ENCODE data around the gene MFSD2A.
"Not testable (repeated sequence)": the region's sequence is repeated elsewhere in the genome, so short reads cannot be mapped to it uniquely, and the experiment has no call there.

DNA sequence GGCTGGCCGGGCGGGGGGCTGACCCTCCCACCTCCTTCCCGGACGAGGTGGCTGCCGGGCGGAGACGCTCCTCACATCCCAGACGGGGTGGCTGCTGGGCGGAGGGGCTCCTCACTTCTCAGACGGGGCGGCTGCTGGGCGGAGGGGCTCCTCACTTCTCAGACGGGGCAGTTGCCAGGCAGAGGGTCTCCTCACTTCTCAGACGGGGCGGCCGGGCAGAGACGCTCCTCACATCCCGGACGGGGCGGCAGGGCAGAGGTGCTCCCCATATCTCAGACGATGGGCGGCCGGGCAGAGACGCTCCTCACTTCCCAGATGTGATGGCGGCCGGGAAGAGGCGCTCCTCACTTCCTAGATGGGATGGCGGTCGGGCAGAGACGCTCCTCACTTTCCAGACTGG, 41.8 kb upstream of the MFSD2A start:
- TF ChIP-seq, protein P1, sequence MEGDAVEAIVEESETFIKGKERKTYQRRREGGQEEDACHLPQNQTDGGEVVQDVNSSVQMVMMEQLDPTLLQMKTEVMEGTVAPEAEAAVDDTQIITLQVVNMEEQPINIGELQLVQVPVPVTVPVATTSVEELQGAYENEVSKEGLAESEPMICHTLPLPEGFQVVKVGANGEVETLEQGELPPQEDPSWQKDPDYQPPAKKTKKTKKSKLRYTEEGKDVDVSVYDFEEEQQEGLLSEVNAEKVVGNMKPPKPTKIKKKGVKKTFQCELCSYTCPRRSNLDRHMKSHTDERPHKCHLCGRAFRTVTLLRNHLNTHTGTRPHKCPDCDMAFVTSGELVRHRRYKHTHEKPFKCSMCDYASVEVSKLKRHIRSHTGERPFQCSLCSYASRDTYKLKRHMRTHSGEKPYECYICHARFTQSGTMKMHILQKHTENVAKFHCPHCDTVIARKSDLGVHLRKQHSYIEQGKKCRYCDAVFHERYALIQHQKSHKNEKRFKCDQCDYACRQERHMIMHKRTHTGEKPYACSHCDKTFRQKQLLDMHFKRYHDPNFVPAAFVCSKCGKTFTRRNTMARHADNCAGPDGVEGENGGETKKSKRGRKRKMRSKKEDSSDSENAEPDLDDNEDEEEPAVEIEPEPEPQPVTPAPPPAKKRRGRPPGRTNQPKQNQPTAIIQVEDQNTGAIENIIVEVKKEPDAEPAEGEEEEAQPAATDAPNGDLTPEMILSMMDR (IDR thresholded peaks at IDR 0.05; ENCODE audit: low read depth, low read length, missing input control), result not testable (repeated sequence)
- not testable (repeated sequence) for TF ChIP-seq YY1, JUND, SP1, RAD21, HNF4G (IDR thresholded peaks at IDR 0.05)
- TF ChIP-seq, protein P2, sequence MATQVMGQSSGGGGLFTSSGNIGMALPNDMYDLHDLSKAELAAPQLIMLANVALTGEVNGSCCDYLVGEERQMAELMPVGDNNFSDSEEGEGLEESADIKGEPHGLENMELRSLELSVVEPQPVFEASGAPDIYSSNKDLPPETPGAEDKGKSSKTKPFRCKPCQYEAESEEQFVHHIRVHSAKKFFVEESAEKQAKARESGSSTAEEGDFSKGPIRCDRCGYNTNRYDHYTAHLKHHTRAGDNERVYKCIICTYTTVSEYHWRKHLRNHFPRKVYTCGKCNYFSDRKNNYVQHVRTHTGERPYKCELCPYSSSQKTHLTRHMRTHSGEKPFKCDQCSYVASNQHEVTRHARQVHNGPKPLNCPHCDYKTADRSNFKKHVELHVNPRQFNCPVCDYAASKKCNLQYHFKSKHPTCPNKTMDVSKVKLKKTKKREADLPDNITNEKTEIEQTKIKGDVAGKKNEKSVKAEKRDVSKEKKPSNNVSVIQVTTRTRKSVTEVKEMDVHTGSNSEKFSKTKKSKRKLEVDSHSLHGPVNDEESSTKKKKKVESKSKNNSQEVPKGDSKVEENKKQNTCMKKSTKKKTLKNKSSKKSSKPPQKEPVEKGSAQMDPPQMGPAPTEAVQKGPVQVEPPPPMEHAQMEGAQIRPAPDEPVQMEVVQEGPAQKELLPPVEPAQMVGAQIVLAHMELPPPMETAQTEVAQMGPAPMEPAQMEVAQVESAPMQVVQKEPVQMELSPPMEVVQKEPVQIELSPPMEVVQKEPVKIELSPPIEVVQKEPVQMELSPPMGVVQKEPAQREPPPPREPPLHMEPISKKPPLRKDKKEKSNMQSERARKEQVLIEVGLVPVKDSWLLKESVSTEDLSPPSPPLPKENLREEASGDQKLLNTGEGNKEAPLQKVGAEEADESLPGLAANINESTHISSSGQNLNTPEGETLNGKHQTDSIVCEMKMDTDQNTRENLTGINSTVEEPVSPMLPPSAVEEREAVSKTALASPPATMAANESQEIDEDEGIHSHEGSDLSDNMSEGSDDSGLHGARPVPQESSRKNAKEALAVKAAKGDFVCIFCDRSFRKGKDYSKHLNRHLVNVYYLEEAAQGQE (IDR thresholded peaks at IDR 0.05), result not testable (repeated sequence)
- TF ChIP-seq, protein P3, sequence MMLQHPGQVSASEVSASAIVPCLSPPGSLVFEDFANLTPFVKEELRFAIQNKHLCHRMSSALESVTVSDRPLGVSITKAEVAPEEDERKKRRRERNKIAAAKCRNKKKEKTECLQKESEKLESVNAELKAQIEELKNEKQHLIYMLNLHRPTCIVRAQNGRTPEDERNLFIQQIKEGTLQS (IDR thresholded peaks at IDR 0.05), result not testable (repeated sequence)
- TF ChIP-seq, protein P4, sequence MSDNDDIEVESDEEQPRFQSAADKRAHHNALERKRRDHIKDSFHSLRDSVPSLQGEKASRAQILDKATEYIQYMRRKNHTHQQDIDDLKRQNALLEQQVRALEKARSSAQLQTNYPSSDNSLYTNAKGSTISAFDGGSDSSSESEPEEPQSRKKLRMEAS (IDR thresholded peaks at IDR 0.05), result not testable (repeated sequence)

Data from liver (tissue), 3 donors.